GM10266 (cell line): ENCODE results near the gene VWA3B.
"Not testable (repeated sequence)": the region's sequence is repeated elsewhere in the genome, so short reads cannot be mapped to it uniquely, and the experiment has no call there.

Source experiments
- DNase-seq: peaks from one replicate; pipeline ENCODE4 v3.0.0; 2012; ENCODE audit errors: extremely low spot score
- TF ChIP-seq, protein P1 (sequence below): IDR thresholded peaks from 2 replicates; pipeline ENCODE4 v1.5.1; 2012; ENCODE audit warnings: mild to moderate bottlenecking, low read depth; ENCODE audit not compliant: control insufficient read depth, insufficient read depth; ENCODE audit errors: missing control alignments

Gene VWA3B

DNA sequence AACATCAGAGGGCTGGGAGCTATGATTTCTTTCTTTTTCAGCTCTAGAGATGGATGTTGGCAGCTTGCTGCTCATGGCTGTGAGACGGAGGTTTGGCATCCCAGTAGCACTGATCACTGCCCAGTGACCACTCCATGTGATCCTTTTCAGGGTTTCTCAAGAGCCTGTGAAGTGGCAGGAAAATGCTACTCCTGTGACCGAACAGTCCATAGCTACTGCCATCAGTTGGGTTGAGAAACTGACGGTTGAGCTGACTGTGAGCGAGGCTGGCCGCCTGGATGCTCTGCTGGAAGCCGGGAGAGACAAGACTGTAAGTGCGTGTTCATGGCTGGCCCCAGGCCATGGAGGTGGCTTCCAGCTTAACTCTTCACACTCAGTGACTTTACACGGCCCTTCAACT is 34.2 kb downstream of the VWA3B start:
- TF ChIP-seq, protein P1, sequence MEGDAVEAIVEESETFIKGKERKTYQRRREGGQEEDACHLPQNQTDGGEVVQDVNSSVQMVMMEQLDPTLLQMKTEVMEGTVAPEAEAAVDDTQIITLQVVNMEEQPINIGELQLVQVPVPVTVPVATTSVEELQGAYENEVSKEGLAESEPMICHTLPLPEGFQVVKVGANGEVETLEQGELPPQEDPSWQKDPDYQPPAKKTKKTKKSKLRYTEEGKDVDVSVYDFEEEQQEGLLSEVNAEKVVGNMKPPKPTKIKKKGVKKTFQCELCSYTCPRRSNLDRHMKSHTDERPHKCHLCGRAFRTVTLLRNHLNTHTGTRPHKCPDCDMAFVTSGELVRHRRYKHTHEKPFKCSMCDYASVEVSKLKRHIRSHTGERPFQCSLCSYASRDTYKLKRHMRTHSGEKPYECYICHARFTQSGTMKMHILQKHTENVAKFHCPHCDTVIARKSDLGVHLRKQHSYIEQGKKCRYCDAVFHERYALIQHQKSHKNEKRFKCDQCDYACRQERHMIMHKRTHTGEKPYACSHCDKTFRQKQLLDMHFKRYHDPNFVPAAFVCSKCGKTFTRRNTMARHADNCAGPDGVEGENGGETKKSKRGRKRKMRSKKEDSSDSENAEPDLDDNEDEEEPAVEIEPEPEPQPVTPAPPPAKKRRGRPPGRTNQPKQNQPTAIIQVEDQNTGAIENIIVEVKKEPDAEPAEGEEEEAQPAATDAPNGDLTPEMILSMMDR, result no peak
- no peak for DNase-seq

DNA sequence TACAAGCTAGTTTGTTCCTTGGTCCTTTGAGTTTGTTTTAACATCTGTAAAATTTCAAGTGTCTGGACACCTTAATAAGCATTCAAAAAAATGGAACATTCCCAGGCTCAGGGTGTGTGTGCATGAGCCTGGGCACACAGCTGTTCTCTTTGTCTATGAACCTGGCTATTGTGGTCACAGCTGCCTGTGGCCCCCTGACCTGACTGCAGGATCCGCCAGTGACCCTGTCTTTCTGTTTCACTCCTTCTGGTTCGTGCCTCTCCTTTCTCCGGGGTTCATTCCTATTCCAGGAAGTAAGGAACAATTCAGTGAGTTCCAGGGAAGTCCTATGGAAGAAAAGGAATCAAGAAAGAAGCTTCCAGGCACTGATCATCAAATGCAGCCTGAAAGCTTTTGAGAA is 35.6 kb downstream of the VWA3B start:
- DNase-seq, result no peak
- TF ChIP-seq, protein P1, result no peak

DNA sequence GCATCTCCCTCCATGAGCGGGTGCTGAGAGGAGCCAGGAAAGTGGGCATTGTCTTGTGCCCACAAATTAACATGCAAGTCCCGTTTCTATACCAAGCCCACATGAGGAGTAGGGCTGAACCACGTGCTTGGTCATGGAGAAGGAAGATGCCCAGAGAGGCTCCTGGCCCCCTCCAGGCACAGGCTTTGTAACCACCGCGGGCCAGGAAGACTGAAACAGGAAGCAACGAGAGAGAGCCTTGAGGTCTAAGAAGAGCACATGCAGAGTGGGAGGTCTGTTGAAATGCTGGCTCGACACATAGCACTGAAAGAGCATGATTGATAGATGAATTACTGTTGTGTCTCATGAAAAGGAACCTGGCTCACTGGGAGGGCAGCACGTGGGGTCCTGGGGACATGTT is 36.3 kb downstream of the VWA3B start:
- TF ChIP-seq, protein P1, result no peak
- no peak for DNase-seq

DNA sequence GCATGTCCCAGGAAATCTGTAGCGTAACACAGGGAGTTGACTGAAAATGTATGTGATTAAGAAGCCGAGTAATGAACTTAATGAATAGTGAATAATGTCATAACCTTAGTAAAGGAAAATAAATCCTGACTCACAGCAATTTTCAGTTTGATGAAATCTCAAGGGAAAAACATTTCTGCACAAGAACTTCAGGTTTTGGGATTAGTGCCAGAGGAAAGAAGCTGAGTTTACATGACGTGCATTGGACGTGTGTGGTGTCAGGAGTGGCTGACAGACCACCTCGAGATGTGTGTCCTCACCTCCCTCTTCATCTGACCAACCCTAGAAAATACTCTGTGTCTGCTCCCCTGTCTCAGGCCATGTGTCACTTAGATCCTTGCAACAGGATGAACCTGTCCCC is 39.1 kb downstream of the VWA3B start:
- no peak for DNase-seq
- TF ChIP-seq, protein P1, result no peak

DNA sequence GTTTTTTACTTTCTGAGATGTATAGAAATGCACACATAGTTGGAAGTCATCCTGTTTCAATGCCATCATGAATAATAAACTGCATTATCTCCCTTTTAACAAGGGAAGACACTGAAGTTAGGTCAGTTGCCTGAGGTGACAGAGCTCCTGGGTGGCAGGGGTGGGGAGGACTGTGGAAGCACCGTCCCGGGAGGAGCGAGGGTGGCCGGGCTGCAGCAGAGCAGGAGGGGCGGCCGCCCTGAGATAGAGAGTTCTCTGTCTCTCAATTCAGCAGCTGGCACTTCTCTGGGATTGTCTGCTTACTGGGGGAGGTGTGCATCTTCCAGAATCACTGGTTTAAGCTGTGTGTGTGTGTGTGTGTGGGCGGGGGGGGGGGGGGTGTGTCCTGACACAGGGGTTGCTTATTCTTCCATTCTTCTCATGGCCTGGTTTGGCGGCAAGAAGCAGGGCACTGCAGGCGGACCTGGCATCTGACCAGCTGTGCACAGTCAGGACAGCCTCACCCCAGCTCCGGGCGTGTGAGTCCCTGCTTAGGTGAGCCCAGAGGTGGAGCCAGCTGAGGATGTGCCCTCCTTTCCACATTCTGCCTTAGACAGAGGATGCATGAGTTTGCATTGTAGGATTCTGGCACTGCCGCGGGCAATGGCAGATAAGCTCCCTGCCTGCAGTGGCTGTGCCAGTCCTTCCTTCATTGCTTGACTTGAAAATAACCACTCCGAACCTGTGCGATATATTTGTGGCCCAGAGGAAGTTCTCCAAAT is 40.4 kb downstream of the VWA3B start:
- TF ChIP-seq, protein P1, result no peak
- DNase-seq, result no peak

DNA sequence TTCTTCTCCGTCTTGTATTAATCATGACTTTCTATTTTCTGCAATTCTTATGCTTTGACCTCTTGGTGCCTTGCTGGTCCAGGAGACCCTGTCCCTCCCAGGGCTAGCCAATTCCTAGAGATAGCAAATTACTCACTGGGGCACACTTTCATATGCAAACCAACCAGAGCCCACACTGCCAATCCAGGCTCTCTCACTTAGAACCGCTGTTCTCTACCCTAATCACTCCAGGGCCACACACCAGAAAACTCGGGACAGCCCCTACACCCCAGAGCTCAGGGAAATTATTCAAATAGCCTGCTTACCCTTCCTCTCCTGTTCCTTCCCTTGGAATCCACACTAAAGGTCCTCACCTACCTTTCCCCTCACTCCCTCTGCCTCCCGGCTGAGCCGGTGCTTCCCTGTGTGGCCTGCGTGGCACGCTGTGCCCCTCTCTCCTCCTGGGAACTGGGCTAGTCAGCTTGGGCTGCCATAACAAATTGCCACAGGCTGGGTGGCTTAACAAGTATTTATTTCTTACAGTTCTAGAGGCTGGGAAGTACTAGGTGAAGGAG is 41.7 kb downstream of the VWA3B start:
- no peak for DNase-seq
- TF ChIP-seq, protein P1, result no peak

DNA sequence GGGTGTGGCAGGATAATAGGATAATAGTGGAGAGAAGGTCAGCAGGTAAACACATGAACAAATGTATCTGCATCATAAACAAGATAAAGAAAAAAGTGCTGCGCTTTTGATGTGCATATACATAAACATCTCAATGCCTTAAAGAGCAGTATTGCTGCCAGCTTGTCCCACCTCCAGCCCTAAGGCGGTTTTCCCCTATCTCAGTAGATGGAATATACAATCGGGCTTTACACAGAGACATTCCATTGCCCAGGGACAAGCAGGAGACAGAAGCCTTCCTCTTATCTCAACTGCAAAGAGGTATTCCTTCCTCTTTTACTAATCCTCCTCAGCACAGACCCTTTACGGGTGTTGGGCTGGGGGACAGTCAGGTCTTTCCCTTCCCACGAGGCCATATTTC is 43.1 kb downstream of the VWA3B start:
- not testable (repeated sequence) for DNase-seq
